ENCODE results near the gene TBCK. TPM values are rescaled to one million over a fixed set of nuclear protein-coding genes. Genes with fewer than 3 reads are reported as not detected.

The TBCK gene
- polyA plus RNA-seq (2013, experiment 1 of 2), result 13.9 TPM
- polyA plus RNA-seq (2013, experiment 2 of 2), result 13.1 TPM

DNA sequence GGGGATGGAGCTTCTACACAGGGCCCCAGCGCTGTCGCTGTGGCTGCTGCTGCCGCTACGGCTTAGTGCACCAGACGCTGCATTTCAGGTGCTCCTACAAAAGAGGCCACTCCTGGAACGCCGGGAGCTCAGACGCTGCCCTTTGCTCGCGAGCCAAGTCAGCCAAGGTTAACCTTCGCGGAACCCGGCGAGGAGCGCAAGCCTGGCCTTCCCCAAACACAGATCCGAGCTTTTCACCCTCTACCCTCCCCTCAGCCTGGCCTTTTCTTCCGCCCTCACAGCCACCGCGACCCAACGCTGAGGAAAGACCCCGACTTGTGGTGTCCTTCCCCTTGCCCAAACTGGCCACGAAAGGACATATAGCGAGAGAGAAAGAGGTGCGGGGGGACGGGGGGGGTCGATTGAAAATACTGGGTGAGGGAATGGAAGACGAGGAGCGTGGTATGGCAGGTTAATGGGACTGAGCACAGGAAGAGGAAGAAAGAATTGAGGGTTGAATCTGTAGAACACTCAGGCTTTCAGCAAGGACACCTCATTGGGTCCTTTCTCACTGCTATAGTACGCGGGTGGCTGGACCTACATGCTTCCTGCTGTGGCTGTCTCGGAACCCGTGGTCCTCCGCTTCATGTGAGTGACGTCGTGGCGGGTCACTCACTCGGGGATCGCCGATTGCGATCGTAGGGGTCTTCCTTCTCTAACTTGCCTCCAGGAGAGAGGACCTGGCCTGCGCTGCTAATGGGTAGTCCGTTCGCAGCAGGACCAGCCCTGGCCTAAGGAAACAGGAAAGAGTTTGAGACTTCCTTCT lies at the start of gene TBCK, which contains the start of gene AIMP1:
TSS of gene TBCK (minus strand) at position 242 of the 805 bp plus-strand sequence. CDS start 7,249 bp downstream, outside the sequence.
TSS of gene AIMP1 (plus strand) at position 583 of the 805 bp plus-strand sequence. CDS start 8,460 bp downstream, outside the sequence.
- Histone ChIP-seq H3K27ac (replicated peaks; ENCODE audit: low read length) (peak within 1 kb of the TSS; percentile 76), H3K23ac (ENCODE audit: low read depth, low read length, poor library complexity) (peak within 1 kb of the TSS; percentile 62), H3K4me1 (ENCODE audit: control insufficient read depth in 2 of 2, insufficient read depth in 1 of 2, low read depth in 1 of 2, low read length in 2 of 2) (peaks cover 4 to 6% of the 10 kb centered on the region in 2 donors), H3K4me3 (ENCODE audit: low read length in 2 of 2) (peak within 1 kb of the TSS; percentile 82 to 91), H3K9ac (ENCODE audit: low read depth, low read length, poor library complexity) (peak within 1 kb of the TSS; percentile 97), H4K8ac (ENCODE audit: low read depth, low read length) (peak within 1 kb of the TSS; percentile 95), H2BK5ac (ENCODE audit: low read length) (peak within 1 kb of the TSS; percentile 27), H2BK120ac (ENCODE audit: low read depth, low read length) (no peak within 1 kb of the TSS), H2BK15ac (ENCODE audit: low read length) (no peak within 1 kb of the TSS), H3K14ac (ENCODE audit: low read length) (no peak within 1 kb of the TSS), H3K4me2 (ENCODE audit: insufficient read depth, low read length, poor library complexity, severe bottlenecking) (peak within 1 kb of the TSS; percentile 85), H2AFZ (ENCODE audit: low read length) (peak within 1 kb of the TSS; percentile 90), H3K36me3 (replicated peaks in 1 of 2; ENCODE audit: control insufficient read depth in 2 of 2, insufficient read depth in 2 of 2, low read length in 2 of 2) (peaks cover 0 to 13% of the 10 kb centered on the region in 2 donors), H3K27me3 (ENCODE audit: control insufficient read depth in 3 of 3, insufficient read depth in 3 of 3, low read depth in 1 of 3, low read length in 3 of 3) (no peaks in the 10 kb centered on the region), H3K9me3 (replicated peaks in 1 of 2; ENCODE audit: control insufficient read depth in 2 of 2, insufficient read depth in 1 of 2, low read depth in 1 of 2, low read length in 2 of 2) (no peaks in the 10 kb centered on the region), H4K91ac (ENCODE audit: low read depth, low read length, poor library complexity) (peak within 1 kb of the TSS; percentile 28), H2BK12ac (ENCODE audit: low read length) (no peak within 1 kb of the TSS), H3K79me1 (ENCODE audit: low read depth, low read length) (peaks cover 4% of the 10 kb centered on the region), H3K4ac (ENCODE audit: low read length) (peak within 1 kb of the TSS; percentile 28), H3K18ac (ENCODE audit: low read length) (peak within 1 kb of the TSS; percentile 97), H2AK5ac (ENCODE audit: low read depth, low read length) (no peak within 1 kb of the TSS)
- peak; percentile 92 for DNase-seq (ENCODE audit: low spot score)
- WGBS, 2 donors (ENCODE audit: extremely low coverage in 2 of 2, insufficient read length in 2 of 2, insufficient replicate concordance in 1 of 2), result no CpG with 5 or more reads among the region's 44 CpGs

DNA sequence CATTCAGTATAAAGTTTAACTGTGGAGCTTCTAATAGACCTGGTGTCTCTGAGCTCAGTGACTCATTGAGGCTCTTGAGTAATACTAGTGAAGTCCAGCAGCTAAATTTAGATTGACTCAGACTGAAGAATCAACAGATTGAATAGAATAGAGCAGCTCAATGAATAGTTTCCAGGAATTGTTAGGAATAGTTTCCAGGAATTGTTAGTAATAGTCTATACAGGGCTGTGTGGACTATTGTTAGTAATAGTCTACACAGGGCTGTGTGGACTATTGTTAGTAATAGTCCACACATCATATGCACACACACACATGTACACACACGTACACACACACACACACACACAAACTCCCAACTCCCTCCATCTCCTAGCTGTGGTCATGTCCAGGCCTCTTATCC lies 49.6 kb upstream of the TBCK start:
- Histone ChIP-seq H2BK15ac (ENCODE audit: low read length) (no peak overlapping the region), H4K8ac (ENCODE audit: low read depth, low read length) (no peak overlapping the region), H3K23ac (ENCODE audit: low read depth, low read length, poor library complexity) (no peak overlapping the region), H2BK12ac (ENCODE audit: low read length) (no peak overlapping the region), H3K4me3 (ENCODE audit: low read length in 2 of 2) (no peak overlapping the region), H3K27ac (replicated peaks; ENCODE audit: low read length) (no peak overlapping the region), H2AFZ (ENCODE audit: low read length) (peak overlapping the region; percentile 63), H2AK5ac (ENCODE audit: low read depth, low read length) (no peak overlapping the region), H3K18ac (ENCODE audit: low read length) (no peak overlapping the region), H3K36me3 (replicated peaks in 1 of 2; ENCODE audit: control insufficient read depth in 2 of 2, insufficient read depth in 2 of 2, low read length in 2 of 2) (no peaks in the 10 kb centered on the region), H3K4me1 (ENCODE audit: control insufficient read depth in 2 of 2, insufficient read depth in 1 of 2, low read depth in 1 of 2, low read length in 2 of 2) (peaks cover 0 to 7% of the 10 kb centered on the region in 2 donors), H3K27me3 (ENCODE audit: control insufficient read depth in 3 of 3, insufficient read depth in 3 of 3, low read depth in 1 of 3, low read length in 3 of 3) (no peaks in the 10 kb centered on the region), H4K91ac (ENCODE audit: low read depth, low read length, poor library complexity) (no peak overlapping the region), H3K9me3 (replicated peaks in 1 of 2; ENCODE audit: control insufficient read depth in 2 of 2, insufficient read depth in 1 of 2, low read depth in 1 of 2, low read length in 2 of 2) (no peaks in the 10 kb centered on the region), H3K9ac (ENCODE audit: low read depth, low read length, poor library complexity) (no peak overlapping the region), H2BK5ac (ENCODE audit: low read length) (no peak overlapping the region), H3K4ac (ENCODE audit: low read length) (no peak overlapping the region), H3K4me2 (ENCODE audit: insufficient read depth, low read length, poor library complexity, severe bottlenecking) (no peak overlapping the region), H3K79me1 (ENCODE audit: low read depth, low read length) (no peaks in the 10 kb centered on the region), H3K14ac (ENCODE audit: low read length) (no peak overlapping the region), H2BK120ac (ENCODE audit: low read depth, low read length) (no peak overlapping the region)
- WGBS, 2 donors (ENCODE audit: extremely low coverage in 2 of 2, insufficient read length in 2 of 2, insufficient replicate concordance in 1 of 2), result no CpG with 5 or more reads among the region's 1 CpG
- no peak for DNase-seq (ENCODE audit: low spot score)

DNA sequence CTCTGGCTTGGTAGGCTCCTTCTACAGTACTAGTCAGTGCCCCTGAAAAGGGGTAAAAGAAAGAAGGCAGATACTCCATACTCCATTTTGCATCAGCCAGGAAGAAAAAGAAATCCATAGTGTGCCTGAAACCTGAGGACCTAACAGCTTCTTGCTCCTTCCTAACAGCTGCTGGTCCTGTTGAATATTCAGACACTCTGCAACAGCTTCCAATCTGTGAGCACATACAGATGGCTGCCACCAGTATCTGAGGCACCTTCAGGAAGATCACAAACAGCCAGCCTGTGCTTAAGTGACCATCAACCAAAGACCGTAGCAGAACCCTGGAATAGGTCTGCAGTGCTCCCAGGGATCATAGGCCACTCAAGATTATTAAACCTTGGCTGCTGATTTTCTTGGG lies 48.3 kb upstream of the TBCK start:
- Histone ChIP-seq H3K79me1 (ENCODE audit: low read depth, low read length) (no peaks in the 10 kb centered on the region), H3K4me1 (ENCODE audit: control insufficient read depth in 2 of 2, insufficient read depth in 1 of 2, low read depth in 1 of 2, low read length in 2 of 2) (peaks cover 0 to 7% of the 10 kb centered on the region in 2 donors), H3K9ac (ENCODE audit: low read depth, low read length, poor library complexity) (no peak overlapping the region), H3K36me3 (replicated peaks in 1 of 2; ENCODE audit: control insufficient read depth in 2 of 2, insufficient read depth in 2 of 2, low read length in 2 of 2) (no peaks in the 10 kb centered on the region), H4K8ac (ENCODE audit: low read depth, low read length) (peak overlapping the region; percentile 31), H2AFZ (ENCODE audit: low read length) (peak overlapping the region; percentile 92), H4K91ac (ENCODE audit: low read depth, low read length, poor library complexity) (no peak overlapping the region), H3K27me3 (ENCODE audit: control insufficient read depth in 3 of 3, insufficient read depth in 3 of 3, low read depth in 1 of 3, low read length in 3 of 3) (no peaks in the 10 kb centered on the region), H3K18ac (ENCODE audit: low read length) (no peak overlapping the region), H2BK5ac (ENCODE audit: low read length) (no peak overlapping the region), H3K23ac (ENCODE audit: low read depth, low read length, poor library complexity) (no peak overlapping the region), H3K4ac (ENCODE audit: low read length) (no peak overlapping the region), H3K4me2 (ENCODE audit: insufficient read depth, low read length, poor library complexity, severe bottlenecking) (no peak overlapping the region), H3K14ac (ENCODE audit: low read length) (no peak overlapping the region), H3K4me3 (ENCODE audit: low read length in 2 of 2) (no peak overlapping the region), H2BK12ac (ENCODE audit: low read length) (no peak overlapping the region), H2BK15ac (ENCODE audit: low read length) (no peak overlapping the region), H3K27ac (replicated peaks; ENCODE audit: low read length) (no peak overlapping the region), H2BK120ac (ENCODE audit: low read depth, low read length) (no peak overlapping the region), H3K9me3 (replicated peaks in 1 of 2; ENCODE audit: control insufficient read depth in 2 of 2, insufficient read depth in 1 of 2, low read depth in 1 of 2, low read length in 2 of 2) (no peaks in the 10 kb centered on the region), H2AK5ac (ENCODE audit: low read depth, low read length) (no peak overlapping the region)
- DNase-seq (ENCODE audit: low spot score), result no peak
- no CpG with 5 or more reads among the region's 1 CpG for WGBS, 2 donors (ENCODE audit: extremely low coverage in 2 of 2, insufficient read length in 2 of 2, insufficient replicate concordance in 1 of 2)

DNA sequence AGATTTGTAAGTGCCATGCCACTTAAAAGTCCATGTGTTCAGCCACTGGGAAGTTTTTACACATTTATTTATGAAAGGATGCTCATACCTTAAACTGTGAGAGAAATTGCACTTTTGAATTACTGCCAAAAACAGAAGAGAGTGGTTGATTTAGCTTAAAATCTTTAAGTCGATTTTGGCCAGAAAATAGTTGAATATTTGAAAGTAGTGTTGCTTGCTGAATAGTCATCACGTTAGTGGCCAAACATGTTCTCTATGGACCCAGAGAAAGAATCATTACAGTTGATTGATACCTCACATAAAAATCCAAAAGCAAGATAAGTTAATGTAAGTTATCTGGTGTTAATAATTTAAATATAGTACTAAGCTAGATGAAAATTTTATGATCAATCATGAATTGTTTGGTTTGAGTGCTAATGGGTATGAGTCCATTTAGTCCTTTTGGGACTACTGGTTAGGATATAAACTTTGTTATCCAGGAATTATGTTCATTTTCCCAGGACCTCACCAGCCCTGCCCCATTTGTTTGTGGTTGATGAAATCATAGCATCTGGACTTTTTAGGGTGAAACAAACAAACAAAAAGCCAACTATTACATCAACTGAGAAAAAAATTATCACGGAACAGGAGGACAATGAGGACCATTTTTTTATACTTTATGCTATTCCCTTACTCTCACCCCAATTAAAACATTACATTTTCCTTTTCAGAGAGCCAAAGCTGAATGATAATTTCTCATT lies 46.2 kb upstream of the TBCK start:
- no peak overlapping the region for H3K4me2 ChIP-seq (ENCODE audit: insufficient read depth, low read length, poor library complexity, severe bottlenecking)
- H3K4me1 ChIP-seq (ENCODE audit: control insufficient read depth in 2 of 2, insufficient read depth in 1 of 2, low read depth in 1 of 2, low read length in 2 of 2), result peaks cover 0 to 7% of the 10 kb centered on the region in 2 donors
- H3K27ac ChIP-seq (replicated peaks; ENCODE audit: low read length), result no peak overlapping the region
- no peak overlapping the region for H3K23ac ChIP-seq (ENCODE audit: low read depth, low read length, poor library complexity)
- no peaks in the 10 kb centered on the region for H3K79me1 ChIP-seq (ENCODE audit: low read depth, low read length)
- no peak overlapping the region for H3K18ac ChIP-seq (ENCODE audit: low read length)
- H3K9me3 ChIP-seq (replicated peaks in 1 of 2; ENCODE audit: control insufficient read depth in 2 of 2, insufficient read depth in 1 of 2, low read depth in 1 of 2, low read length in 2 of 2), result no peaks in the 10 kb centered on the region
- no peak overlapping the region for H4K91ac ChIP-seq (ENCODE audit: low read depth, low read length, poor library complexity)
- H2BK12ac ChIP-seq (ENCODE audit: low read length), result no peak overlapping the region
- H3K9ac ChIP-seq (ENCODE audit: low read depth, low read length, poor library complexity), result no peak overlapping the region
- H2BK15ac ChIP-seq (ENCODE audit: low read length), result no peak overlapping the region
- WGBS, 2 donors (ENCODE audit: extremely low coverage in 2 of 2, insufficient read length in 2 of 2, insufficient replicate concordance in 1 of 2), result no CpG with 5 or more reads among the region's 3 CpGs
- H3K4me3 ChIP-seq (ENCODE audit: low read length in 2 of 2), result no peak overlapping the region
- H2AK5ac ChIP-seq (ENCODE audit: low read depth, low read length), result no peak overlapping the region
- H3K36me3 ChIP-seq (replicated peaks in 1 of 2; ENCODE audit: control insufficient read depth in 2 of 2, insufficient read depth in 2 of 2, low read length in 2 of 2), result no peaks in the 10 kb centered on the region
- H2AFZ ChIP-seq (ENCODE audit: low read length), result no peak overlapping the region
- H4K8ac ChIP-seq (ENCODE audit: low read depth, low read length), result no peak overlapping the region
- no peak overlapping the region for H3K4ac ChIP-seq (ENCODE audit: low read length)
- H2BK5ac ChIP-seq (ENCODE audit: low read length), result no peak overlapping the region
- no peak overlapping the region for H2BK120ac ChIP-seq (ENCODE audit: low read depth, low read length)
- H3K14ac ChIP-seq (ENCODE audit: low read length), result no peak overlapping the region
- H3K27me3 ChIP-seq (ENCODE audit: control insufficient read depth in 3 of 3, insufficient read depth in 3 of 3, low read depth in 1 of 3, low read length in 3 of 3), result no peaks in the 10 kb centered on the region
- no peak for DNase-seq (ENCODE audit: low spot score)

Data from neuronal stem cell (in vitro differentiated cells).